OCI-LY1 (cell line): ENCODE results near the gene TRPC4AP.

ENCODE experiments used
- H2AFZ ChIP-seq: fragments of 200-600 bp; sonication (generic), shearing (Covaris generic); 2 replicates; pipeline ENCODE4 v1.6.0; 2014; ENCODE audit warnings: antibody characterized with exemption, mild to moderate bottlenecking, low read length
- H3F3A ChIP-seq: fragments of 200-600 bp; sonication (generic), shearing (Covaris generic); 2 replicates; pipeline ENCODE4 v1.6.0; 2014; ENCODE audit warnings: mild to moderate bottlenecking, antibody characterized with exemption, low read length, moderate library complexity; ENCODE audit not compliant: insufficient read depth
- H3K27ac ChIP-seq: fragments of 200-600 bp; sonication (generic); 2 replicates; pipeline ENCODE4 v1.5.1; 2014; ENCODE audit warnings: low read length, mixed run types, mild to moderate bottlenecking, low read depth; ENCODE audit not compliant: poor library complexity, severe bottlenecking
- H3K27me3 ChIP-seq: fragments of 200-600 bp; sonication (generic); 2 replicates; pipeline ENCODE4 v1.6.0; 2014; ENCODE audit warnings: antibody characterized with exemption, mild to moderate bottlenecking, low read length, moderate library complexity; ENCODE audit not compliant: insufficient read depth
- H3K36me3 ChIP-seq: fragments of 200-600 bp; sonication (generic); 2 replicates; pipeline ENCODE4 v1.6.1; 2014; ENCODE audit warnings: mild to moderate bottlenecking, antibody characterized with exemption, low read length, moderate library complexity, mixed read lengths; ENCODE audit not compliant: insufficient read depth
- H3K4me1 ChIP-seq: fragments of 200-600 bp; sonication (generic); 2 replicates; pipeline ENCODE4 v1.5.1; 2014; ENCODE audit warnings: mild to moderate bottlenecking, low read length, moderate library complexity; ENCODE audit not compliant: insufficient read depth, severe bottlenecking
- H3K4me2 ChIP-seq: fragments of 200-600 bp; sonication (generic), shearing (Covaris generic); 2 replicates; pipeline ENCODE4 v1.6.1; 2014; ENCODE audit warnings: low read length
- H3K4me3 ChIP-seq: fragments of 200-600 bp; sonication (generic); 2 replicates; pipeline ENCODE4 v1.5.1; 2014; ENCODE audit warnings: low read length, low read depth, mild to moderate bottlenecking, mixed read lengths; ENCODE audit not compliant: poor library complexity, severe bottlenecking
- H3K79me2 ChIP-seq: fragments of 200-600 bp; shearing (Covaris generic); 2 replicates; pipeline ENCODE4 v1.6.1; 2016; ENCODE audit warnings: mixed run types, low read length, mixed read lengths; ENCODE audit not compliant: insufficient read depth
- H3K9ac ChIP-seq: fragments of 200-600 bp; sonication (generic), shearing (Covaris generic); 2 replicates; pipeline ENCODE4 v1.6.1; 2014; ENCODE audit warnings: mild to moderate bottlenecking, low read length, mixed read lengths
- H3K9me2 ChIP-seq: fragments of 200-600 bp; sonication (generic), shearing (Covaris generic); 2 replicates; pipeline ENCODE4 v1.6.1; 2014; ENCODE audit warnings: low read depth, mild to moderate bottlenecking, low read length, mixed read lengths
- H3K9me3 ChIP-seq: fragments of 200-600 bp; shearing (Covaris generic); 2 replicates; pipeline ENCODE4 v1.6.1; 2014; ENCODE audit warnings: low read length, mixed read lengths
- H4K20me1 ChIP-seq: fragments of 200-600 bp; sonication (generic), shearing (Covaris generic); 2 replicates; pipeline ENCODE4 v1.6.0; 2016; ENCODE audit warnings: mild to moderate bottlenecking, low read length; ENCODE audit not compliant: insufficient read depth
- CTCF ChIP-seq: fragments of 200-600 bp; sonication (generic), shearing (Covaris generic); IDR thresholded peaks from 2 replicates; pipeline ENCODE4 v1.5.1; 2017; ENCODE audit warnings: mild to moderate bottlenecking, antibody characterized with exemption, low read length, moderate library complexity, mixed read lengths
- EZH2 ChIP-seq: fragments of 200-600 bp; sonication (generic), shearing (Covaris generic); IDR thresholded peaks from 2 replicates; pipeline ENCODE4 v1.8.0; 2017; ENCODE audit warnings: borderline replicate concordance, mixed run types, mild to moderate bottlenecking, antibody characterized with exemption, low read length, moderate library complexity, mixed read lengths

Gene TRPC4AP

DNA sequence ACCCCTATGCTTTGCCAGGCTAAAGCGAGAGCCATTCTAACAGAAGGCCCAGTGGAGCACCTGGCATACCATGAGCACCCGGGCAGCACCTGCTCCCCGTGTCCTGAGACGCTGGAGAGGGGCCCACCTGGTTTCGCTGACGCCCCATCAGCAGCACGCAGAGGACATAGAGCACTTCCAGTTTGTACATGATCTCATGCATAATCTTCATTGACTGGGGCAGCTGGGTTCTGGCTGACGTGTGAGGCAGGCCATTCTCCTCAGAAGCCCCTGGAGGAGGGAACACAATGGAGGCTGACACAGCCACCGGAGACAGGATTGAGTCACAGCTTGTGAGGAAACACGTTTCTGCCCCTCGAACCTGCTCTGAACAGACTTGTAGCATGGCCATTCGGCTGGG lies 71.5 kb downstream of the TRPC4AP start:
- TF ChIP-seq EZH2: no peak
- TF ChIP-seq CTCF: no peak
- Histone ChIP-seq H3K9me3 (no peaks in the 10 kb centered on the region), H3F3A (no peaks in the 10 kb centered on the region; the same call in 1 of the 2 replicates), H3K4me2 (no peak overlapping the region), H3K27ac (no peak overlapping the region), H3K36me3 (peaks cover 27% of the 10 kb centered on the region; the same call in 1 of the 2 replicates), H3K9me2 (no peaks in the 10 kb centered on the region), H3K4me1 (no peaks in the 10 kb centered on the region), H3K27me3 (no peaks in the 10 kb centered on the region), H2AFZ (no peak overlapping the region), H3K9ac (no peak overlapping the region), H3K79me2 (no peaks in the 10 kb centered on the region), H3K4me3 (no peak overlapping the region), H4K20me1 (no peaks in the 10 kb centered on the region)

DNA sequence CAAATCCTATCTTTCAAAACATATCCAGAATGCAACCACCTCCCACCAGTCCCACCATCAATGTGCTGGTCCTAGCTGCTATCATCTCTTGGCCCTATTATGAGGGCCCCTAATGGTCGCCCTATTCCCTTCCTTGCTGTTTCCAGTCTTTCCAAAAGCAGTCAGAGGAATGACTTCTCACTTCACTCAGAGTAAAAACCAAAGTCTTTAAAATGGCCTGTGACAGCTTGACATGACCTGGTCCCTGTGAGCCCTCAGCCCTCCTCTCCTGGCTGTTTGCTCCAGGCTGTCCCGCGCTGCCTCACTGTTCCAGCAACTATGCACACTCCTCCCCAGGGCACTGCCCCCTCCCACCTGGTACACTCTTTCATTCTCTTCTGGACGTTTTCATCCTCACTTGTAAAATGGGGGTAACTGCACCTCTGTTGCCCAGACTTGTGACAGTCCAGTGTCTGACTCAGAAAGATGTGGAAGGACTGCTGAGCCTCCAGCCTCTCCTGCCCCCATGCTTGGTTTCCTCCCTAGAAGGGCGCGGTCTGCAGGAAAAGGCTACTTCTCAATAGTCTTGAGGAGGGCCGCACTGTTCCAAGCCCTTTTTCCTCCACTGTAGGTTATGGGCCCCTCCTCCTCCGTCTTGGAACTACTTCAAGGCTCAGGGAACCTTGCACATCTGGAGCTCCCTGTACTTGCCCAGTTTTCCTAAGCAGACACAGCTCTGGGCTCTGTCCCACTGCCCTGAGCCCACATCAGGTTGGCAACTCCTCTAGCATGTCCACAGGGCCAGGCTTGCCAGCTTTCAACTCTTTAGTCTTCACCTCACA lies 72.3 kb downstream of the TRPC4AP start:
- Histone ChIP-seq H3F3A (no peaks in the 10 kb centered on the region; the same call in 1 of the 2 replicates), H3K79me2 (no peaks in the 10 kb centered on the region), H3K9me3 (no peaks in the 10 kb centered on the region), H2AFZ (no peak overlapping the region), H4K20me1 (no peaks in the 10 kb centered on the region), H3K4me2 (no peak overlapping the region), H3K36me3 (peaks cover 33% of the 10 kb centered on the region; the same call in 1 of the 2 replicates), H3K4me1 (peaks cover 5% of the 10 kb centered on the region), H3K27me3 (no peaks in the 10 kb centered on the region), H3K4me3 (no peak overlapping the region), H3K27ac (no peak overlapping the region), H3K9me2 (no peaks in the 10 kb centered on the region), H3K9ac (no peak overlapping the region)
- TF ChIP-seq CTCF (no peak), EZH2 (no peak)

DNA sequence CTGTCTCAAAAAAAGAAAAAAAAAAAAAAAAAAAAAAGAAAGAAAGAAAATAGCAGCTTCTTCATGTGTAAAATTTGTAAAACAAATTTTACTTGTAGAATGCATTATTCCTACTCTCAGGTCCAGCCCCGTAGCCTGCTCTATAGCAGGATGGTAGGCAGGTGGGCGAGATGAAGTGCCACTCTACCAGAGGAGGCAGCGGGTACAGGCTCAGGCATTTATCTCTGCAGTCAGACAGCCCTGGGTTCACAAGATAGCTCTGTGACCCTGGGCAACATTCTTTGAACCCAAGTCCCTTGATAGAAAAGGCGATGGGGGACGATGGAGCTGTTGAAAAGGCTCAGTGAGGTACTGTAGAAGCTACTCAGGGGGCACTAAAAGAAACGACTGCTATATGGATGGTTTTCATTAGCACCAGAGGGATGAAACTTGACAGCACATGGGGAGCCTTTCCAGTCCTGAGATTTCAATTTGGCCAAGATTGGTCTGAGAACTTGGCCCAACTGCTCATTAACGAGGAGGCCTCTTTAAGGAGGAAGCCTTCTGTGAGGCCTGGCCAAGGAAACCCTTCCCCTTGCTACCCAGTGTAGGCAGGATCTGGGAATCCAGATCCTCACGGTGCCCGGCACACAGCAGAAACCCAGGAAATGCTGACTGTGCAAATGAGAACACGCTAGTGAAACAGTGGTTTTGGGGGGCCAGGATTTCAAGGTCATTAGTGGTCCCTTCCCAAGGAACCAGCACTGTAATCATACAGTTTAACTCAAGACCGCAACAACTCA lies 73.8 kb downstream of the TRPC4AP start:
- no peaks in the 10 kb centered on the region for H4K20me1 ChIP-seq
- H3K79me2 ChIP-seq: no peaks in the 10 kb centered on the region
- H3K36me3 ChIP-seq: peaks cover 35% of the 10 kb centered on the region; the same call in 1 of the 2 replicates
- no peak overlapping the region for H3K27ac ChIP-seq
- no peak for TF ChIP-seq CTCF
- peaks cover 17% of the 10 kb centered on the region for H3K4me1 ChIP-seq
- H3K4me2 ChIP-seq: no peak overlapping the region
- no peak overlapping the region for H2AFZ ChIP-seq
- no peaks in the 10 kb centered on the region; the same call in 1 of the 2 replicates for H3F3A ChIP-seq
- H3K9me3 ChIP-seq: no peaks in the 10 kb centered on the region
- H3K27me3 ChIP-seq: no peaks in the 10 kb centered on the region
- no peak overlapping the region for H3K9ac ChIP-seq
- H3K9me2 ChIP-seq: no peaks in the 10 kb centered on the region
- no peak overlapping the region for H3K4me3 ChIP-seq
